Cardiac fibroblast (primary cell): ENCODE measurements around the gene TFB1M.

Source experiments
- DNase-seq, 2 donors: peaks; one replicate each; pipeline versions ENCODE4 v3.0.0 to v3.0.0-alpha.2; 2010; ENCODE audit warnings: low read depth in 2 of 2
- H3K4me3 ChIP-seq, 2 donors: replicated peaks in 1 of 2; 1 replicate in 1 of 2; 2 replicates in 1 of 2; pipeline ENCODE4 v1.5.1; 2011; ENCODE audit warnings: low read depth in 2 of 2, low read length in 2 of 2, mild to moderate bottlenecking in 2 of 2, moderate library complexity in 1 of 2
- CTCF ChIP-seq: IDR thresholded peaks from one replicate; pipeline ENCODE4 v1.5.1; 2011; ENCODE audit warnings: low read depth, mild to moderate bottlenecking, low read length, inconsistent platforms

Gene TFB1M

GRCh38 chr6:155349956-155350355 lies 35.7 kb upstream of the TFB1M start:
- DNase-seq, result no peak
- no peak for TF ChIP-seq CTCF
- no peak overlapping the region for H3K4me3 ChIP-seq

GRCh38 chr6:155349129-155349528 lies 34.8 kb upstream of the TFB1M start:
- H3K4me3 ChIP-seq, result no peak overlapping the region
- peak in 1 of 2 donors; percentile 35 for DNase-seq
- TF ChIP-seq CTCF, result no peak

DNA sequence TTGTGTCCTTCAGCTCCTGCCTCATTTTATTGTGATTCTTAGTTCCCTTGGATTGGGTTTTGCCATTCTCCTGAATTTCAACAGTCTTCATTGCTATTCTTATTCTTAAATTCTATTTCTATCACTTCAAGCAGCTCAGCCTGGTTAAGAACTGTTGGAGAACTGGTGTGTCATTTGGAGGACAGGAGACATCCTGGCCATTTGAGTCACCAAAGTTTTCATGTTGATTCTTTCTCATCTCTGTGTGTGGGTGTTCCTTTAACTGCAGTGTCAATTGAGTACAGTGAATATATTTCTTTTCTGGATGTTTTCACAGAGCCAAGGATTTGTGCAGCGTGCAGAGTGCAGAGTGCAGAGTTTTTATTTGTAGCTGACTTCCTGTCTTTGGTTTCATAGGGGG lies 33.5 kb upstream of the TFB1M start:
- DNase-seq, result no peak
- no peak for TF ChIP-seq CTCF
- H3K4me3 ChIP-seq, result no peak overlapping the region

DNA sequence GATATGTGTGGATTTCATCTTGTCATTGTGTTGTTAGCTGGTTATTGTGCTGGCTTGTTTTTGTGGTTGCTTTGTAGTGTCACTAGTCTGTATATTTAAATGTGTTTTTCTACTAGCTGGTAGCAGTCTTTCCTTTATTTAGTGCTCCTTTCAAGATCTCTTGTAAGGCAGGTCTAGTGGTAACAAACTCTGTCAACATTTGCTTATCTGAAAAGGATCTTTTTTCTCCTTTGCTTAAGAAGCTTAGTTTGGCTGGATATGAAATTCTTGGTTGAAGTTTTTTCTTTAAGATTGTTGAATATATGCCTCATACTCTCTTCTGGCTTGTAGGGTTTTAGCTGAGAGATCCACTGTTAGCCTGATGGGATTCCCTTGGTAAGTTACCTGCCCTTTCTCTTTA lies 32.7 kb upstream of the TFB1M start:
- H3K4me3 ChIP-seq, result no peak overlapping the region
- no peak for TF ChIP-seq CTCF
- no peak for DNase-seq

DNA sequence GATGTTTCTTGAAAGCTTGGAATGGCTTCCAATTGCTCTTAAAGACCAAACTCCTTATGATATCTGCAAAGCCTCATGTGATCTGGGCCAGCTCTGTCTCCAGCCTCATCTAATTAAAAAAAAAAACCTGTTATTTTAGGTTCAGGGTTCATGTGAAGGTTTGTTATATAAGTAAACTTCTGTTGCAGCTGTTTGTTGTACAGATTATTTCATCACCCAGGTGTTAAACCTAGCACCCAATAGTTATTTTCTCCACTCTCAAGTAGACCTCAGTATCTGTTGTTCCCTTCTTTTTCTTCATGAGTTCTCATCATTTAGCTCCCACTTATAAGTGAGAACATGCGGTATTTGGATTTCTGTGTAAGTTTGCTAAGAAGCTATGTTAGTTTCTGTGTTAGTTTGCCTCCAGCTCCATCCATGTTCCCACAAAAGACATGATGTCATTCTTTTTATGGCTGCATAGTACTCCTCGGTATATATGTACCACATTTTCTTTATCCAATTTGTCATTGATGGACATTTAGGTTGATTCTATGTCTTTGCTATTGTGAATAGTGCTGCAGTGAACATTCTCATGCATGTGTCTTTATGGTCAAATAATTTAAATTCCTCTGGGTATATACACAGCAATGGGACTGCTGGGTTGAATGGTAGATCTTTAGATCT lies 30.2 kb upstream of the TFB1M start:
- DNase-seq, result no peak
- no peak for TF ChIP-seq CTCF
- no peak overlapping the region for H3K4me3 ChIP-seq

DNA sequence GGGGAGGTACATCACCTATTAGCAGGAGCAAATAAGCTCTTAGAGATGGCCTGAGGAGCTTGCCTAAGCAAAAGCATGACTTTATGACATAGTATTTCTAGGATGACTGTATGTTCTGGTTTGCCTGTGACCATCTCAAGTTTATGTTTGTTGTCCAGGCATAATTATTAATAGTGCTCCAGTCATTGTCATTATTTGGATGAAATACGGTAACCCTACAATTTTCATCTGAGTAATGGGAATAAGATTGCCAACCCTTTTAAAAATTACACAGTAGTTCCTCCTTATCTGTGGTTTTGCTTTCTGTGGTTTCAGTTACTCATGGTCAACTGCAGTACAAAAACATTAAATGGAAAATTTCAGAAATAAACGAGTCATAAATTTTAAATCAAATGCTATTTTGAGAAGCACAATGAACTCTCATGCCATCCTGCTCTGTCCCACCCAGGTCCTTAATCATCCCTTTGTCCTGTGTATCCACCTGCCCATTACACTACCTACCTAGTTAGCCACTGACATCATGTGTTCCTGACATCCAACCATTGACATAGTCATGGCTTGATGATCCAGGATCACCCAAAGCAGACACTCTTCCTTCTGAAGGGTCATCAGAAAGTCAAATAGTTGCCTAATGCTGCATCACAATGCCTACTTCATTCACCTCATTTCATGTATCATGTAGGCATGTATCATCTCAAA lies 27.0 kb upstream of the TFB1M start:
- DNase-seq, result peak; percentile 35 to 90
- no peak overlapping the region for H3K4me3 ChIP-seq
- no peak for TF ChIP-seq CTCF
